ENCODE results near the gene PLXDC2.

PLXDC2 gene

GRCh38 chr10:19892270-19892669 is 76.0 kb downstream of the PLXDC2 start:
- DNase-seq (ENCODE audit: low spot score), result no peak

GRCh38 chr10:19892677-19893076 is 76.4 kb downstream of the PLXDC2 start:
- DNase-seq (ENCODE audit: low spot score), result no peak
- TF ChIP-seq CTCF (IDR thresholded peaks at IDR 0.05; ENCODE audit: extremely low read depth, missing control alignments), result no peak

More at GRCh38 chr10:19892270-19892669, 76.0 kb downstream of the PLXDC2 start:
- no peak for TF ChIP-seq CTCF (IDR thresholded peaks at IDR 0.05; ENCODE audit: extremely low read depth, missing control alignments)

GRCh38 chr10:19895500-19895899 is 79.3 kb downstream of the PLXDC2 start:
- no peak for TF ChIP-seq CTCF (IDR thresholded peaks at IDR 0.05; ENCODE audit: extremely low read depth, missing control alignments)

GRCh38 chr10:19902456-19902855 is 86.2 kb downstream of the PLXDC2 start:
- TF ChIP-seq CTCF (IDR thresholded peaks at IDR 0.05; ENCODE audit: extremely low read depth, missing control alignments), result no peak
- DNase-seq (ENCODE audit: low spot score), result no peak

More at GRCh38 chr10:19895500-19895899, 79.3 kb downstream of the PLXDC2 start:
- DNase-seq (ENCODE audit: low spot score), result no peak

- no peak for TF ChIP-seq CTCF (IDR thresholded peaks at IDR 0.05; ENCODE audit: extremely low read depth, missing control alignments)
- no peak for DNase-seq (ENCODE audit: low spot score)
Observed at GRCh38 chr10:19904202-19904661, 88.0 kb downstream of the PLXDC2 start.

- TF ChIP-seq CTCF (IDR thresholded peaks at IDR 0.05; ENCODE audit: extremely low read depth, missing control alignments), result no peak
- no peak for DNase-seq (ENCODE audit: low spot score)
Observed at GRCh38 chr10:19906108-19906791, 90.0 kb downstream of the PLXDC2 start.

- DNase-seq (ENCODE audit: low spot score), result no peak
- TF ChIP-seq CTCF (IDR thresholded peaks at IDR 0.05; ENCODE audit: extremely low read depth, missing control alignments), result no peak
Observed at GRCh38 chr10:19908991-19909696, 92.9 kb downstream of the PLXDC2 start.
